T-cell (primary cell): ENCODE results near the gene ZCCHC3. TPM values are rescaled to one million over a fixed set of nuclear protein-coding genes. Genes with fewer than 3 reads are reported as not detected.

Experiments used
- ATAC-seq, 4 experiments: fragments of 200-7000 bp in 3 of 4; fragments of 150-1000 bp in 1 of 4; cut with Tn5 transposase; replicated peaks in 1 of 4; 1 replicate in 3 of 4; 2 replicates in 1 of 4; pipeline ENCODE4 v1.10.0; 2021; ENCODE audit warnings: moderate library complexity in 3 of 4, mild to moderate bottlenecking in 2 of 4, moderate number of reproducible peaks in 1 of 4
- CTCF ChIA-PET, 2 donors: fragments of 300-600 bp; sonication (Branson Sonifier 250); formaldehyde crosslinking; loops; one replicate each; lab custom pipeline; 2022; ENCODE audit warnings: antibody characterized with exemption in 2 of 2; lab: Charles Lee
- POLR2A ChIA-PET, 2 donors: fragments of 300-600 bp; sonication (Branson Sonifier 250); formaldehyde crosslinking; loops; one replicate each; lab custom pipeline; 2022; ENCODE audit warnings: antibody characterized with exemption in 2 of 2; lab: Charles Lee
- DNase-seq, 35 experiments: peaks; one replicate each; pipeline versions ENCODE4 v3.0.0 to v3.0.0-alpha.2; 2013 to 2023
- H3K27ac ChIP-seq: one replicate; pipeline ENCODE4 v1.5.1; 2013; ENCODE audit warnings: low read length
- H3K27me3 ChIP-seq, 2 experiments: replicated peaks in 1 of 2; 1 replicate in 1 of 2; 2 replicates in 1 of 2; pipeline versions ENCODE4 v1.6.1 to v1.7.0; 2013; ENCODE audit warnings: low read length in 1 of 2, mixed read lengths in 1 of 2; ENCODE audit not compliant: control insufficient read depth in 2 of 2, insufficient read depth in 2 of 2; ENCODE audit errors: extremely low read depth in 1 of 2
- H3K36me3 ChIP-seq, 2 donors: 1 replicate in 1 of 2; 2 replicates in 1 of 2; pipeline versions ENCODE4 v1.6.1 to v1.7.0; 2013; ENCODE audit warnings: low read length in 1 of 2; ENCODE audit not compliant: control insufficient read depth in 2 of 2, insufficient read depth in 1 of 2; ENCODE audit errors: extremely low read depth in 1 of 2
- H3K4me1 ChIP-seq, 2 experiments: 1 replicate in 1 of 2; 2 replicates in 1 of 2; pipeline versions ENCODE4 v1.6.1 to v1.7.0; 2013; ENCODE audit warnings: low read length in 2 of 2, mixed read lengths in 1 of 2; ENCODE audit not compliant: insufficient read depth in 2 of 2, control insufficient read depth in 1 of 2; ENCODE audit errors: extremely low read depth in 1 of 2
- H3K4me3 ChIP-seq, 2 donors: 1 replicate in 1 of 2; 2 replicates in 1 of 2; pipeline versions ENCODE4 v1.5.1 to v1.7.0; 2013; ENCODE audit warnings: mild to moderate bottlenecking in 2 of 2, low read length in 1 of 2, moderate library complexity in 1 of 2; ENCODE audit not compliant: control insufficient read depth in 1 of 2; ENCODE audit errors: extremely low read depth in 1 of 2
- H3K9me3 ChIP-seq: 2 replicates; pipeline ENCODE4 v1.7.0; 2013
- H3K27ac Mint-ChIP-seq, 2 donors: one replicate each; pipeline ENCODE4 v1.8.0; 2020 to 2021; ENCODE audit warnings: mild to moderate bottlenecking in 2 of 2, mixed read lengths in 2 of 2
- H3K27me3 Mint-ChIP-seq, 2 donors: one replicate each; pipeline ENCODE4 v1.8.0; 2021 to 2022; ENCODE audit warnings: mixed read lengths in 2 of 2
- H3K36me3 Mint-ChIP-seq: one replicate; pipeline ENCODE4 v1.8.0; 2021; ENCODE audit warnings: mixed read lengths
- H3K4me1 Mint-ChIP-seq, 3 donors: one replicate each; pipeline ENCODE4 v1.8.0; 2020 to 2022; ENCODE audit warnings: mixed read lengths in 3 of 3, mild to moderate bottlenecking in 1 of 3
- H3K4me3 Mint-ChIP-seq, 3 donors: one replicate each; pipeline ENCODE4 v1.8.0; 2020 to 2022; ENCODE audit warnings: mild to moderate bottlenecking in 3 of 3, mixed read lengths in 3 of 3, moderate library complexity in 3 of 3
- H3K9me3 Mint-ChIP-seq, 3 donors: one replicate each; pipeline ENCODE4 v1.8.0; 2020 to 2022; ENCODE audit warnings: mixed read lengths in 3 of 3
- WGBS: methylation state at CpG from one replicate; pipeline ENCODE4 v1.1.5; 2013; ENCODE audit warnings: missing lambda C conversion rate; ENCODE audit not compliant: insufficient coverage; 5-methylcytosine and 5-hydroxymethylcytosine counted together
- total RNA-seq, 35 experiments: library from RNA in 6 of 35; stranded (reverse) in 6 of 35; fragments of 120-200 nt in 1 of 35; gene quantifications; one replicate each; pipeline versions ENCODE4 v1.2.1 to v1.2.4 and lab custom pipeline; 2013 to 2026

The ZCCHC3 gene
- total RNA-seq, 5 donors from 2014 or later (not counting 1 experiment from before 2014, with no cell fraction given) = 16.7 to 30.2 (median 27.3) TPM

DNA sequence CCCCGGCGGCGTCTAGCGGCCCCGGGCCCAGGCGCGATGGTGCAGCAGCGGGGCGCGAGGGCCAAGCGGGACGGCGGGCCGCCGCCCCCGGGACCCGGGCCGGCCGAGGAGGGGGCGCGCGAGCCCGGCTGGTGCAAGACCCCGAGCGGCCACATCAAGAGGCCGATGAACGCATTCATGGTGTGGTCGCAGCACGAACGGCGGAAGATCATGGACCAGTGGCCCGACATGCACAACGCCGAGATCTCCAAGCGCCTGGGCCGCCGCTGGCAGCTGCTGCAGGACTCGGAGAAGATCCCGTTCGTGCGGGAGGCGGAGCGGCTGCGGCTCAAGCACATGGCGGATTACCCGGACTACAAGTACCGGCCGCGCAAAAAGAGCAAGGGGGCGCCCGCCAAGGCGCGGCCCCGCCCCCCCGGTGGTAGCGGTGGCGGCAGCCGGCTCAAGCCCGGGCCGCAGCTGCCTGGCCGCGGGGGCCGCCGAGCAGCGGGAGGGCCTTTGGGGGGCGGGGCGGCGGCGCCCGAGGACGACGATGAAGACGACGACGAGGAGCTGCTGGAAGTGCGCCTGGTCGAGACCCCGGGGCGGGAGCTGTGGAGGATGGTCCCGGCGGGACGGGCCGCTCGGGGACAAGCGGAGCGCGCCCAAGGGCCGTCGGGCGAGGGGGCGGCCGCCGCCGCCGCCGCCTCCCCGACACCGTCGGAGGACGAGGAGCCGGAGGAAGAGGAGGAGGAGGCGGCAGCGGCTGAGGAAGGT lies 28.7 kb downstream of the ZCCHC3 start:
- Mint-ChIP-seq H3K27me3 (no peaks in the 10 kb centered on the region), H3K9me3 (no peaks in the 10 kb centered on the region), H3K4me3 (peak overlapping the region; percentile 73 to 90 (median 79)), H3K27ac (peak overlapping the region; percentile 67 to 76), H3K4me1 (peaks cover 31 to 35% (median 31%) of the 10 kb centered on the region in 3 donors), H3K36me3 (peaks cover 3% of the 10 kb centered on the region)
- Histone ChIP-seq H3K27ac (peak overlapping the region; percentile 47), H3K27me3 (no peaks in the 10 kb centered on the region), H3K4me1 (peaks cover 12 to 42% of the 10 kb centered on the region in 2 experiments), H3K36me3 (no peaks in the 10 kb centered on the region), H3K4me3 (peak overlapping the region; percentile 63 to 64), H3K9me3 (no peaks in the 10 kb centered on the region)
- ChIA-PET CTCF (no interaction called here), POLR2A (no interaction called here)
- WGBS = under 1% methylated on average over 102 of the region's 103 CpGs
- peak in 24 of 35 experiments; percentile 18 to 64 (median 36) for DNase-seq
- peak in 3 of 4 experiments; percentile 1 to 3 (median 2) for ATAC-seq

DNA sequence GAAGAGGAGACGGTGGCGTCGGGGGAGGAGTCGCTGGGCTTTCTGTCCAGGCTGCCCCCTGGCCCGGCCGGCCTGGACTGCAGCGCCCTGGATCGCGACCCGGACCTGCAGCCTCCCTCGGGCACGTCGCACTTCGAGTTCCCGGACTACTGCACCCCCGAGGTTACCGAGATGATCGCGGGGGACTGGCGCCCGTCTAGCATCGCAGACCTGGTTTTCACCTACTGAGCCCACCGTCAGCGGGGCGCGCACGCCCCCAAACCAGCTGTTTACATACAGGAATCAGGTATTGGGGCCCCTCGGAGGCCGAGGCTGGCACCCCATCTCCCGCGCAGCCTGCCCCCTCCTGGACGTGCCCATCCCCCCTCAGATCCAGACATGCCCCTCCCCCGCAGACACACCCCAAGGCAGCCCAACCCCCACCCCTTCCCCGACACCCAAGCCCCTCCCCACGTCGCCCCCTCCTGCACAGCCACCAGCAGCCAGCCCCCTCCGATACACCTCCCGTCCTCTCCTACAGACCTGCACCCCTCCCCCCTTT lies 29.3 kb downstream of the ZCCHC3 start:
- ATAC-seq = no peak

DNA sequence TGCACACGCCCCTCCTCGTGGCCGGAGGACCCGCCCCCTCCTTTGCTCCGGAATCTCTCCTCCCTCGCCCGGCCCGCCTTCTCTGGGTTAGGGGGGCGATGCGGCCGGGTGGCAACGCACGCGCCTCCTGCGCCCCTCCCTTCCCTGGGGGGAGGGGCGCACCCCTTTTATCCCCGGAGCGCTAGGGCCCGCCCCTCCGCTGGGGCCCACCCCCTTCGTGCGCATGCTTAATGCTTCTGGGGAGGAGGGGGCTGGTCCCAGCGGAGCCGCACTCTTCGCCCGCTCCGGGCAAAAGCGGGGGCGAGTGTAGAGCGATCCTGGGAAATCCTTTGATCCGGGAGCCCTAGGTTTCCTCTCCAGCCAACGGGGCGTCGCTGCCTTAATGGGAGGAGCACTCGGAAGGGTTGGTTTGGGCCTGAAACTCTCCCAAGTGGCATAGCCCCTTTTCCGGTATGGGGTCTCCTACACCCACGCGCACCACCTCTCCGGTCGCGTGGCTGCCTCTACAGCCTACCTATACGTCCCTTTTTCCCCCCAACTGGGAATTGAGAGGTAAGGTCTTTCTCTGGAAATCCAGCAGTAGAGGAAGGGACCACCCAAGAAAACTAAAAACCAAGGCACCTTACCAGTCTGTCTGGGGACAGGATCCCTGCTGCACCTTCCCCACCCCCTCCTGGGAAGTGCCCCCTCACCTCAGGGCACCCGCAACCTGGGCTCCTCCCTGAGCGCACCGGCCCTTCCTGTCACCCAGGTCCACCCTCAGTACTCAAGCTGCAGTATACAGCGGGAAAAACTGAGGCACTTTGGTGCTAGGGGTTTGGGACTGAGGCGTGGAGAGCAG lies 30.0 kb downstream of the ZCCHC3 start:
- DNase-seq (peak; percentile 53 to 85 (median 73)), ATAC-seq (peak; percentile 6 to 33 (median 12))
- peak overlapping the region; percentile 79 to 84 for H3K27ac Mint-ChIP-seq
- peak overlapping the region; percentile 54 to 90 (median 70) for H3K4me3 Mint-ChIP-seq
- Histone ChIP-seq H3K27me3 (no peaks in the 10 kb centered on the region), H3K4me1 (peaks cover 12 to 42% of the 10 kb centered on the region in 2 experiments), H3K27ac (peak overlapping the region; percentile 71), H3K9me3 (no peaks in the 10 kb centered on the region), H3K36me3 (no peaks in the 10 kb centered on the region), H3K4me3 (peak overlapping the region; percentile 43 to 60)
- H3K36me3 Mint-ChIP-seq = no peaks in the 10 kb centered on the region
- no peaks in the 10 kb centered on the region for H3K27me3 Mint-ChIP-seq
- POLR2A ChIA-PET = no interaction called here
- WGBS = 10% methylated on average over 22 of the region's 47 CpGs
- no peaks in the 10 kb centered on the region for H3K9me3 Mint-ChIP-seq
- CTCF ChIA-PET = no interaction called here
- peaks cover 31 to 35% (median 31%) of the 10 kb centered on the region in 3 donors for H3K4me1 Mint-ChIP-seq

More for the DNA sequence above, 29.3 kb downstream of the ZCCHC3 start:
- CTCF ChIA-PET = no interaction called here
- H3K27ac ChIP-seq = peak overlapping the region; percentile 71
- no peaks in the 10 kb centered on the region for H3K36me3 ChIP-seq
- H3K4me3 Mint-ChIP-seq = peak overlapping the region; percentile 70 to 90 (median 72)
- WGBS = 3% methylated on average over 32 of the region's 38 CpGs
- peaks cover 31 to 35% (median 31%) of the 10 kb centered on the region in 3 donors for H3K4me1 Mint-ChIP-seq
- H3K9me3 ChIP-seq = no peaks in the 10 kb centered on the region
- peak in 5 of 35 experiments; percentile 16 to 32 (median 17) for DNase-seq
- no peaks in the 10 kb centered on the region for H3K27me3 ChIP-seq
- no peaks in the 10 kb centered on the region for H3K27me3 Mint-ChIP-seq
- H3K27ac Mint-ChIP-seq = peak overlapping the region; percentile 43 to 44
- POLR2A ChIA-PET = no interaction called here
- H3K4me1 ChIP-seq = peaks cover 12 to 42% of the 10 kb centered on the region in 2 experiments
- H3K4me3 ChIP-seq = peak overlapping the region; percentile 43 to 64
- no peaks in the 10 kb centered on the region for H3K36me3 Mint-ChIP-seq
- no peaks in the 10 kb centered on the region for H3K9me3 Mint-ChIP-seq

DNA sequence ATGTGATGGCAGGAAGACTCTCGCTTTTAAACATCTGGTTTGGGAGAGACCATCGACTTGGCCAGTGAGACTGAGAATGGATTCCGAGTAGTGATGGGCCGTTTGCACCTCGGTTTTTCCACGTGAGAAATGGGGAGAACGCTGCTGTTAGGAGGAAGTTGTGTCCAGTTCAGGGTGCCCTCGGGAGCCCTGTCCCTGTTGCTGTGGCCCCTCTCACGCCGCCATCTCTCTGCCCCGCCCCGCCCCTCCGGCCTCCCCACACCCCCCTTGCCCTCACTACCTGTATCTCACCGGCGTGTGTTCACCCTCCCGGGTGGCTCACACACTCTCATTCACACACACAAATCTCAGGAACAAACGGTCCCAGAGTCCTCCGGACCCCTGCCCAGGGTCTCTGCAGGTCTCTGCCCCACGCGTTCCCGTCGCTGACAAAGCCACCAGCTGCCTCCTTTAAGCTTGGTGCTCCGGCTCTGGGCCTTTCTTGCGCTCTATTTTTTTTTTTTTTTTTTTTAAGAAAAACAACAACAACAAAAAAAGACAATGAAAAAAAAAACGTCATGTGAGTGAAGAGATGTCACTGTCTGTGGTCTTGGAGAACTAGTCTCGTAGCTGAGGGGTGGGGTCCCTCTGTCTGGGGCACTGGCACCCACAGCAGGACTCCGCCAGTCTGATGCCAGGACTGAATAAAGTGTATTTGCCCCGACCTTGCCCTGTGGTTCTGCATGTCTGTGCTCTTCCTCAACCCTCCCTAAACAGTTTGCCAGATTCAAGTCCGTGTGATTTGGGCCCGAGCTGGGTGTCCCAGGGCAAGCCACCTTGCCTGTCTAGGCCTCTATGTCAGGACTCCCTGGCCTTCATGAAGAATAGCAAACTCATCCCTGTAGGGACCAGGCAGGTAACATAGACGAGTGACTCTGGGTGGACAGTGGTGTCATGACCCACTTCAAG lies 30.9 kb downstream of the ZCCHC3 start:
- H3K9me3 ChIP-seq = no peaks in the 10 kb centered on the region
- peaks cover 12 to 42% of the 10 kb centered on the region in 2 experiments for H3K4me1 ChIP-seq
- peak in 2 of 35 experiments; percentile 11 to 31 for DNase-seq
- peak overlapping the region; percentile 79 to 84 for H3K27ac Mint-ChIP-seq
- no peaks in the 10 kb centered on the region for H3K27me3 Mint-ChIP-seq
- H3K4me3 Mint-ChIP-seq = peak overlapping the region; percentile 54 to 90 (median 68)
- 83% methylated on average over 8 of the region's 31 CpGs for WGBS
- H3K27ac ChIP-seq = peak overlapping the region; percentile 71
- no peaks in the 10 kb centered on the region for H3K36me3 ChIP-seq
- ChIA-PET POLR2A (no interaction called here), CTCF (interaction anchor here in 1 of 2 donors (0.7 to 2.2 kb wide), 2 partner anchors 17 to 64 kb away, joined by 4 to 7 read pairs; no protein-coding TSS in a partner anchor)
- no peaks in the 10 kb centered on the region for H3K9me3 Mint-ChIP-seq
- H3K4me3 ChIP-seq = peak overlapping the region in 1 of 2 donors; percentile 60
- H3K4me1 Mint-ChIP-seq = peaks cover 31 to 35% (median 31%) of the 10 kb centered on the region in 3 donors
- ATAC-seq = no peak
- H3K27me3 ChIP-seq = no peaks in the 10 kb centered on the region
- H3K36me3 Mint-ChIP-seq = no peaks in the 10 kb centered on the region

DNA sequence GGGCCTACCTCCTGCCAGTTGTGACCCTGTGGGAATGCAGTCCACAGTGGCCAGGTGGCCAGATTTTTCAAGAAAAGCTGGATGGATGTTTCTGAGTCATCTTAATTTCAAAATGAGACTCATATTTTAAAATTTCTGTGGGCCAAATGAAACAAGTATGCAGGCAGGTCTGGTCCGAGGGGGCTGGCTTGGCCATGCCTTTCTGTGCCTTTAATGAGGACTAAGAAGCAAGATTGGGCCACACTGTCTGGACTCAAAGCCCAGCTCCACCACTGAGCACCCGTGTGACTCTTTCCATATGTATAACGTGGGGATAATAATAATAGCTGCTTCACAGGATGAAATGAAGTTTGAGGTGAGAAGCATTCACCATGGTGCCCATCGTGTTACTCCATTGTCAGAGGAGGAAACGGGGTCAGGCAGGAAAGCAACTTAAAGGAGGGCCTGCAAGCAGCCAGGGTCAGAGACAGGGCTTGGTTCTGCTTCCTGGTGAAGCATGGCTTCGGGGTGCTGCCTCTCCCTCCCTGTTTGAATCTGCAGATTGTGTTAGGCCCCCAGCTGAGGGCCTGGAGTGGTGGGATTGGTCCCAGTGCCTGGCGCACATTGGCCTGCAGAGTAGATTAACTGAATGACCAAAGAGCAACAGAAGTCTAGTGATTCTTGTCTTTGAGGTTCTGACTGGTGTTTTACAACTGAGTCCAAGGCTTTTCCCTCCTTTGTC lies 31.8 kb downstream of the ZCCHC3 start:
- no peaks in the 10 kb centered on the region for H3K36me3 Mint-ChIP-seq
- Histone ChIP-seq H3K36me3 (no peaks in the 10 kb centered on the region), H3K27ac (no peak overlapping the region), H3K4me3 (no peak overlapping the region), H3K4me1 (peaks cover 10 to 34% of the 10 kb centered on the region in 2 experiments), H3K9me3 (no peaks in the 10 kb centered on the region), H3K27me3 (no peaks in the 10 kb centered on the region)
- POLR2A ChIA-PET = no interaction called here
- peak overlapping the region; percentile 79 to 84 for H3K27ac Mint-ChIP-seq
- ATAC-seq (no peak), DNase-seq (no peak)
- CTCF ChIA-PET = interaction anchor here in 1 of 2 donors (0.7 to 2.2 kb wide), 2 partner anchors 17 to 64 kb away, joined by 4 to 7 read pairs; no protein-coding TSS in a partner anchor
- H3K4me1 Mint-ChIP-seq = peaks cover 27 to 31% (median 31%) of the 10 kb centered on the region in 3 donors
- WGBS = 68% methylated on average over 4 of the region's 7 CpGs
- no peaks in the 10 kb centered on the region for H3K27me3 Mint-ChIP-seq
- peak overlapping the region in 2 of 3 donors; percentile 68 to 90 for H3K4me3 Mint-ChIP-seq
- H3K9me3 Mint-ChIP-seq = no peaks in the 10 kb centered on the region
